Lung microvascular endothelial cell (primary cell): ENCODE results near the gene CHMP1A. TPM values are rescaled to one million over a fixed set of nuclear protein-coding genes. Genes with fewer than 3 reads are reported as not detected.
"Not testable (repeated sequence)": the region's sequence is repeated elsewhere in the genome, so short reads cannot be mapped to it uniquely, and the experiment has no call there.

Source experiments
- DNase-seq, 2 donors: peaks; one replicate each; pipeline versions ENCODE4 v3.0.0 to v3.0.0-alpha.2; 2010; ENCODE audit warnings: low read depth in 2 of 2
- total RNA-seq: library from RNA; depleted of rRNA; stranded (reverse); fragments of >200 nt; gene quantifications from 2 replicates; pipeline ENCODE4 v1.2.1, GENCODE V29; 2014

Gene CHMP1A
- total RNA-seq, 1 donor from 2014 or later = 81.5 TPM

DNA sequence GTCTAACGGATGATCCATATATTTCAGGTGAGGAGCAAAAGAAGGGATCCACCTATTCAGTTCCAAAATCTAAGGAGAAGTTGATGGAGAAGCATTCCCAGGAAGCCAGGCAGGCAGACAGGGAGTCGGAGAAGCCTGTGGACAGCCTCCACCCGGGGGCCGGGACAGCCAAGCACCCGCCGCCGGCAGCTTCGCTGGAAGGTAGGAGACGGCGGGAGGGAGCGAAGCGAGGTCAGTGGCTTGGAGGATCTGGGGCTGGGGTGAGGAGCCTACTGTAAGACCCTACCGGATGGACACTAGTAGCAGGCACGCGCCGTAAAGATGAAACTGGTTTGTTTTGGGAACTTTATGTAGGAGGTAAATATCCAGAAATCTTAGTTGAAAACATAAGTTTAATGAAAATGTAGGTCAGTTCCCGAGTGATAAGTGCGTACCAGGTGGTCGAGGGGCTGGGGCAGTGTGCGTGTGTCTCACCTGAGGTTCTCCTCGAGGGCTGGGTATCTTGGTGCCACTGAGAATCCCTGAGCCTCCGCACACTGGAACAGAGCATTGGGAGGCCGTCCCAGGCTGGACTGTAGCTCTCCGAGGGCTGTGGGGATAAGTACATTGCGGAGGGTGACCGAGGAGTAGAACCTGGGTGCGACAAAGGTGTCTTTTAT is 842 bp upstream of the CHMP1A start:
- DNase-seq = peak in 1 of 2 donors; percentile 24

DNA sequence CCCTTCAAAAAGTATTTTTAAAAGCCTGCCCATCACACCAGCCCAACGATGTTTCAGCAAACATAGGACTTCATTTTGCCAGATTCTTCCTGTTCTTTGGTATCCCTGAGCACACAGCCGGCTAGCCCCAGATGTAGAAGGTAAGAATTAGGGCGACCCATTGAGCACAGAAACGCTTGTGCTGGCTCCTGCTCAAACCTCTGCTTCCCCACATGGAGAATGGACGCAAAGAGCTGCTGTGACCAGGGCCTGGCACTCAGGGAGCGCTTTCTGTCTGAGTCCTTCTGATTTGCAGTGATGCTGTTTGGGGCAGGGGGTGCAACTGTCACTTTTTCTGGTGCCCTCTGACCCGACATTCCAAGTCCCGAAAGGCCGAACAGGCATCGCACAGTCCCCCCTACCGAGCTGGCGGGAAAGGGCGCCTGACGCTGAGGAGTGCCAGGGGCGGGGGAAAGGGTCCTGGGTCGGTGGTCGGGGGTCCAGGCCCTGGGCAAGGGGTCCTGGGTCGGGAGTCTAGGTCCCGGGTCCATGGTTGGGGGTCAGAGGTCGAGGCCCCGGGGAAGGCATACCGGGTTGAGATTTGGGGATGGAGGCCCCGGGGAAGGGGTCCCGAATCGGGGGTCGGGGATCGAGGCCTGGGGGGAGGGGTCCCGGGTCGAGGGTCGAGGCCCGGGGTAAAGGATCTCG is 930 bp downstream of the CHMP1A start:
- DNase-seq = no peak

DNA sequence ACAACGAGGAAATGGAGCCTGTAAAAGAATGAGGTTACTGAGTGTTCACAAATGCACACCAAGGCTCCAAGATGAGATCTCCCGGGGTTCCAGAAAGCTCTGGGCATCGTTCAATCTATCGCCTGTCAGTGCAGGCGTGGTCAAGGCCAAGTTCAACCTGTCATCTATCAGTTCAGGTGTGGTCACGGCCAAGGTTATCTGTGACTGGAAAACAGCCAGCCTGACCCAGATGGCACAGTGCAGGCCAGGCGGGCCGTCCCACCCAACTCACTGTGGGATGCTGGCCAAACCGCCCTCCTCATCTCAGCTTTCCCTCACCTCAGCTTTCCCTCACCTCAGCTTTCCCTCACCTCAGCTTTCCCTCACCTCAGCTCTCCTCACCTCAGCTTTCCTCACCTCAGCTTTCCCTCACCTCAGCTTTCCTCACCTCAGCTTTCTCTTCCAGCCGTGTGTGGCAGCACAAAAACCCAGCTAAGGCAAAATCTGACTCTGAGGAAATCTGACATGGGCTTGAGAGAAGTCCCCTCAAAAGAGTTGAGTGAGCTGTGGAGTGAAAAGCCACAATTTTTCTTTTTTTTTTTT is 2.4 kb downstream of the CHMP1A start:
- no peak for DNase-seq

DNA sequence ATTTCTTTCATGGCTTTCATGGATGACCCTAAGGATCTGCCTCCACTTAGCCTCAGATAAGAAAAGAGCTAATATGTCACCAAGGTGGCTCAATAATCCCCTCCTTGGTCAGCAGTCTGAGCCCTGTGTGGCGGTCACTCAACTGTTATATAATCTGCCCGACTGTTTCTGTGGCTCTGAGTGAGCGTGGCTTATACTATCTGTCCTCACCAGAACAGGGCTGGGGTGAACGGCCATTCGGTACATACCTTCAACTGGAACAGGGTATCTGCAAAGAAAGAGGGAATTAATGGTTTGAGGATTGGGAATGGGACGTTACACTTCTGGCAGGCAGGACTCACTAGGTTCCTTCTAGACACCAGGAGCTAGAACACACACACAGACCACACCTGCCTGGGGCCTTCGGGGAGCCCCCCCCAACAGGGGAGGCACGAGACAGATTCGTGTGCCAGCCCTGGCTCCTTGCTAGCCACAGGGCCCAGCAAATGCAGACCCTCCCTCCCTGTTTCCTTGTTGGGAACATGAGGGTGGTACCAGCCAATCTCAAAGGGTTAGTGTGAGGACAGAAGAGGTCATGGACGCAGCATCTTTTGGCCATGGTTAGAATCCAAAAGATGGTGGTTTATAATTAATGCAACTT is 3.7 kb downstream of the CHMP1A start:
- DNase-seq = no peak

DNA sequence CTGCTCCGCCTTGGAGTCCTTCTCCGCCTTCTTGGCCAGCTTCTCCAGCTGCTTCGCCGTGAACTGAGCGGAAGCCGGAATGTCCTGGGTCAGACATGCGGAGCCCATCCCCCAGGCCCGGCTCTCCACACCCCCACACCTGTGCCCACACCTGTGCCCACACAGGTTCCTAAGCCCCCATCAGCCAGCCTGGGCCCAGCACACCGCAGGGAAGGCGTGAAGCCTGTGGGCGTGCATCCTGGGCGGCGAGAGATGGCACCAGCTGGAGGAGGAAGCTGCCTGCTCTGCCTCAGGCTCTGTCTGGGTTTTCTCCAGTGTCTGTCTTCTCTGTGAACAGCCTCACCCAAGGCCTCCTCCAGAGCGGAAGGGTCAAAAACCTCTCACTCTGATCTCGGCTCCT is 5.9 kb downstream of the CHMP1A start:
- no peak for DNase-seq

DNA sequence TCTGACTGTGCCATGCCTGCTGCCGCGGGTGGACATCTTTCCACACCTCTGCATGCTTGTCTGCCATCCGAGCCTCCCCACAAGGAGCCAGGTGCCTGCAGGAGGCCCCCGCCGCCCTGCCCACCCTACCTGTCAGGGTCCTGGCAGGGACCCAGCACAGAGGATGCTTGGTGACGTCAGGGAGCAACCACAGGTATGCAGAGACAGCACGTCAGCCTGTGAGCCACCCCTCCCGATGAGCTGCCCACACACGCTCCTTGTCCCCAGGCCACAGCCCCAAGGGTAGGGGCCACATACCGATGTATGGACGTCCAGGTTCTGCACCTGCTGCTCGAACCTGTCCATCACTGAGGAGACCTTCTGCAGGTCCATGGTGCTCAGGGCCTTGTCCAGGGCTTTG is 10.6 kb downstream of the CHMP1A start:
- DNase-seq = no peak

DNA sequence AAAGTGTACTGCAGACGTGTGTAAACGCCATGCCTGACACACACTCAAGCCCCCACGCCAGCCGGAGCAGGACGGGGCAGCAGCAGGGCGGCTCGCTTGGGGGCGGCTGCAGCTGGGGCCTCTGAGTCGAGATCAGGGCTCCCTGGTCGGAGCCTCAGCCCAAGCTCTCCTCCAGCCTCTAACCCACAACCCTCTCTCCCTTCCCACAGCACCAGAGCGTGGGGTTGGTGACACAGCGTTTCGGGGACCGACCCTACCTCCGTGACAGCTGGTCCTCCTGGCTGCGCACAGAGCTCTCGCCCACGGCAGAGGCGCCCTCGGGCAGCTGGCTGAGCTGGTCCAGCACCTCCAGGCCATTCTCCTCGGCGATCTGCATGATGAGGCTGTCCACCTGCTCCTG is 11.2 kb downstream of the CHMP1A start:
- no peak for DNase-seq

DNA sequence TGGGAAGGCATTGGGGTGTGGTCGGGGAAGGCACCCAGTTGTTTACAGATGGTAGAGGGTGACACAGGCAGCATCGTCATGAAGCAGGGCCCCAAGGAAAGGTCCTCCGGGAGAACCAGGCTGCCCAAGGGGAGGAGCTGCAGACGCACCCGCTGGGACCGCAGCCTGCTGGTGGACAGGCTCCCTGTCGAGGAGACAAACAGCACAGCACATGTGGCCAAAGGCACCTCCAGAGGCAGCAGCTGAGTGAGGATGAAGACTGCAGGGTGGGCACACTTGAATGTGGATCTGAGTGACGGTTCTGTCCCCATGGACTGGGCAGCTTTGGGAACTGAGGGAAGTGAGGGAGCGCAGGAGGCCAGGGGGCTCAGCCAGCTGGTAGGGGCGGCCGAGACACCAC is 12.4 kb downstream of the CHMP1A start:
- no peak for DNase-seq

DNA sequence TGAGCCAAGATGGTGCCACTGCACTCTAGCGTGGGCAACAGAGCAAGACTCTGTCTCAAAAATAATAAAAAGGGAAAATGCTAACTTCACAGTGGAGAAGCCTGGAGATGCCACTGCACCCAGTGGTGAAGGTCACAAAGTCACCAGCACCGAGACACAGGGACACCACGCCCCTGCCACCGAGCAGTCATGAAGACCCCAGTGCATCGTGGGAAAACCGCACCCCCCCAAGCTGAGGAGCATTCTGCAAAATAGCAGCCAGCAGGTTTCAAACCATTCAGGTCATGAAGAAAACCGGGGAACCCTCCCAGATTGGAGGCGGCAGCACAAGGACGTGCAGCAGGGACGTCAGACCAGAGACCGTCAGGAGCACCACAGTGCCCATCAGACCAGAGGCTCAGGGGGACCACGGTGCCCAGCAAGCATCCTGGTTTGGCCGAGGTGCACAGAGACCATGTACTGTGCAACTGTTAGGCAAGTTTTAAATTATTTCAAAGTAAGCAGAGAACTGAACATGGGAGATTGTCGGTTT is 13.7 kb downstream of the CHMP1A start:
- DNase-seq = no peak

DNA sequence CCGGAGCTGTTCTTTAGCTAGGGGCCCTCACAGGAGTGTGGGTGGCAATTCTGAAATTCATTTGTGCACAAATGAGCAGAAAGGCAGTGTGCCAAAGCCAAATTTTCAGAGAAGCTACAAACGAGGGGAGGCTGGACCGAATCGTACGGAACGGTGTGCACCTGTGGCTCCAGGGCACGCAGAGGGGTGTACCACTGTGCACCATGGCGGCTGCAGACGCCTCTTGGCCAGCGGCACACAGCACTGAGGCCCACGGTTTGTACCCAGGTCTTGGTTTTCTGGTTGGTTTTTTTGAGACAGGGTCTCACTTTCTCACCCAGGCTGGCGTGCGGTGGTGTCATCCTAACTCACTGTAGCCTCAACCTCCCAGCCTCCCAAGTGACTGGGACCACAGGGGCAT is 14.9 kb downstream of the CHMP1A start:
- no peak for DNase-seq

DNA sequence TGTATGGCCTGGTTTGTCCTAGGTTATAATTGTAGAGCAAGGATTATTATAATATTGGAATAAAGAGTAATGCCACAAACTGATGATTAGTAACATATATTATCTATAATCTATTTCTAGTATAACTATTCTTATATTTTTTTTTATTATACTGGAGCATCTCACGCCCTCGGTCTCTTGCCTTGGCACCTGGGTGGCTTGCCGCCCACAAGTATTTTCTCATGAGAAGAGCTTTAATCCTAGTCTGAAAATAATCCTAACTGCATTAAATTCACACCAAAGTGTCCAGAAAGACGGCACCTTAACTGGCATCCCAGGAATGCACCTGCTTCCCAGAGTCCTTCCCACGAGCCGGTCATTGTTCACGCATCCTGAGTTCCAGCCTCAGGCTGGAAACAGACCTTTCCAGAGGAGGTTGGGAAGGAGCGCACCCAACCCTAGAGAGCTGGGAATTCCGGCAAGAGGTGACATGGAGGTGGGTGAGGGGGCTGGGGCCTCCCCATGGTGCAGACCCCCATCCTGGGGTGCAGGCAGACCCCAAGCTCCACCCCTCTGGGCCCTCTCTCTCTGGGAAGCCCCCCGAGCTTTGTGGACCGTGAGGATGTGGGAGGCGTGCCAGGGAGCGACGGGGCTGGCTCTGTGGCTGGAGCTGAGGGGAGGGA is 15.9 kb downstream of the CHMP1A start:
- DNase-seq = no peak

DNA sequence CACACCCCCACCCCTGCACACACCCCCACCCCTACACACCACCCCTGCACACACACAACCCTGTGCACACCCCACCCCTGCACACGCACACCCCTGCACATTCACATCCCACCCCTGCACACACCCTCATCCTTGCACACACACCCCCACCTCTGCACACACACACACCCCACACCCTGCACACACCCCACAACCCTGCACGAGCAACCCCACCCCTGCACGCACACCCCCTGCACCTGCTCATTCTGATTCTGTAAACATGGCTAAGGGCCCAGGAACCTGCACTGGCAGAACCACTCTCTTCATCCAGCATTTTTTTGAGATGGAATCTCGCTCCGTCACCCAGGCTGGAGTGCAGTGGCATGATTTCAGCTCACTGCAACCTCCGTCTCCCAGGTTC is 18.1 kb downstream of the CHMP1A start:
- no peak for DNase-seq

DNA sequence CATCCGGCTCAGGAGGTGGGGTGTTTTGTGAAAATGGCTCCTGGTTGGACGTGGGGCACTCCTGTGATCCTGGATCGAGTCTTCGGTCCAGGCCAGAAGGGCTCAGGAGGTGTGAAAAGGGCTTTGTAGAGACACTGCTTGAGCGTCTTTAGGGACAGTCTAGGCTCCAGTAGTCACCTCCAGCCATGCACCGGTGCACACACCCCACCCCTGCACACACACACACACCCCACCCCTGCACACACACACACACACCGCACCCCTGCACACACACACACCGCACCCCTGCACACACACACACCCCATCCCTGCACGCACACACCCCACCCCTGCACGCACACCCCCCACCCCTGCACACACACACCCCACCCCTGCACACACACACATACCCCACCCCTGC is 19.1 kb downstream of the CHMP1A start:
- no peak for DNase-seq

DNA sequence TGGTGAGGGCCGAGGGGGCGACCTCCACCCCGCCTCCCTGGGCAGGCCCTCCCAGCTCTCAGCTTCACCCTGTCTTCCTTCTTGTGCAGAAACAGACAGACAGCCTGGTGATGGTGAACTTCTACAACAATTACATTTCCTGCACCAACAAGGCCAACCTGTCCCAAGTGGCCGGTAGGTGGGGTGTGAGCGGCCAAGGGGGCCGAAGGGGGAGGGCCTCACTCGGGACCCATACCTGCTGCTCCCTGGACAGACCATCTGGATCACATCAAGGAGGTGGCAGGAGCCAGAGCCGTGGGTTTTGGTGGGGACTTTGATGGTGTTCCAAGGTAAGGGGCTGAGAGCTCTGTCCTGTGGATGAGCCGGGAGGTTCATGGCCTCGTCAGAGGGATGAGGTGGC is 20.1 kb downstream of the CHMP1A start:
- DNase-seq = no peak

DNA sequence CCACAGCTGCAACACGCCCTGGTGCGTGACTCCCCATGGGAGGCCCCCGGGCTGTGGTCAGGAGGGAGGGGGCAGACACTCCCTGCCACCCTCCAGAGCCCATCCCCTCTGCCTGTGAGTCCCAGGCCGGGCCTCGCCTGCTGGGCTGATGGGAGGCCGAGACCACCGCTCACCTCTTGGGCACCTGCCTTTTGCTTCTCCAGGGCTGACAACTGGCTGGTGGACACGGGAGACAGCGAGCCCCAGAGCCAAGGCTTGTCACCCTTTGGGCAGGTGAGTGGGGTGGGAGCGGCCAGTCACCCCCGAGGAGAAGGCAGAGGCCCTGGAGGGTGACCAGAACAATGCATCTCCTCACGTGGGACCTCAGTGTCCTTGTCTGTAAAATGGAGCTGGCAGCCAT is 20.8 kb downstream of the CHMP1A start:
- DNase-seq = no peak

DNA sequence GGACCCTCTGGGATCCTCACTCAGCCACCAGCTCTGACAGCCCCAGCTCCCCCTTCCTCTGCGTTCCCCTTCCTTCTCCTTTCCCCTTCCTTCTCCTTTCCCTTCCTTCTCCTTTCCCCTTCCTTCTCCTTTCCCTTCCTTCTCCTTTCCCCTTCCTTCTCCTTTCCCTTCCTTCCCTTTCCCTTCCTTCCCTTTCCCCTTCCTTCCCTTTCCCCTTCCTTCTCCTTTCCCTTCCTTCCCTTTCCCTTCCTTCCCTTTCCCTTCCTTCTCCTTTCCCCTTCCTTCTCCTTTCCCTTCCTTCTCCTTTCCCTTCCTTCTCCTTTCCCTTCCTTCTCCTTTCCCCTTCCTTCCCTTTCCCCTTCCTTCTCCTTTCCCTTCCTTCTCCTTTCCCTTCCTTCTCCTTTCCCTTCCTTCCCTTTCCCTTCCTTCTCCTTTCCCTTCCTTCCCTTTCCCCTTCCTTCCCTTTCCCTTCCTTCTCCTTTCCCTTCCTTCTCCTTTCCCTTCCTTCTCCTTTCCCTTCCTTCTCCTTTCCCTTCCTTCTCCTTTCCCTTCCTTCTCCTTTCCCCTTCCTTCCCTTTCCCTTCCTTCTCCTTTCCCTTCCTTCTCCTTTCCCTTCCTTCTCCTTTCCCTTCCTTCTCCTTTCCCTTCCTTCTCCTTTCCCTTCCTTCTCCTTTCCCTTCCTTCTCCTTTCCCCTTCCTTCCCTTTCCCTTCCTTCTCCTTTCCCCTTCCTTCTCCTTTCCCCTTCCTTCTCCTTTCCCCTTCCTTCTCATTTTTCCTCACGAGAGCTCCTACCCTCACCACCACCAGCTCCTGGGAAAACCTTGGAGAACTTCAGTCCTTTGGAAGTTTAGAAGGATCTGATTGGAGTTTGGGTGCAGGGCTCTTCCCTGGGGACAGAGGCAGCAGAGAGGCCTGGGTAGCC is 22.8 kb downstream of the CHMP1A start:
- not testable (repeated sequence) for DNase-seq

DNA sequence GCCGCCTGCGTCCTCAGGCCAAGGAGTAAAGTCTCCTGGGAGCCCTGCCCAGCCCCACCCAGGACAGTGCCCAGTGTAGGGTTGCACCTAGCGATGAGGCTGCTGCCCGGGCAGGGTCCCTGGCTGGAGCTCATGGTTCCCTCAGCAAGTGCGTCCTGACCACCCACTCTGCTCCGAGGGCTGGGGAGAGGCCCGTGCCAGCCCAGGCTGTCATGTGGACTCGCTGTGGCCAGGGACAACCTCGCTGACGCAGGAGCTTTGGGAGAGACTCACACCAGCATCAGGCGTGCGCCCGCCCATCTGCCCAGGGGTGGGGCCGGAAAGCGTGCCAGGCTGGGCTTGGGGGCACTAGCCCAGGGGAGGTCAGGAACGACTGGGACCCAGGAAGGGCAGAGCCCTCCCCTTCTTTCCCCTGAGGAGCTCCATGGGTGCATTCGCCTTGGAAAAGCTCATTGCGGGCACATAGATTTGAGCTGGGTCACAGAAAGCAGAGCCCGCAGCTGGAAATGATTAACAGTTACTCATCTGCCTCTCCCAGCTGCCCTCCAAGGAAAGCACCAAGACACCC is 24.4 kb downstream of the CHMP1A start:
- DNase-seq = no peak

DNA sequence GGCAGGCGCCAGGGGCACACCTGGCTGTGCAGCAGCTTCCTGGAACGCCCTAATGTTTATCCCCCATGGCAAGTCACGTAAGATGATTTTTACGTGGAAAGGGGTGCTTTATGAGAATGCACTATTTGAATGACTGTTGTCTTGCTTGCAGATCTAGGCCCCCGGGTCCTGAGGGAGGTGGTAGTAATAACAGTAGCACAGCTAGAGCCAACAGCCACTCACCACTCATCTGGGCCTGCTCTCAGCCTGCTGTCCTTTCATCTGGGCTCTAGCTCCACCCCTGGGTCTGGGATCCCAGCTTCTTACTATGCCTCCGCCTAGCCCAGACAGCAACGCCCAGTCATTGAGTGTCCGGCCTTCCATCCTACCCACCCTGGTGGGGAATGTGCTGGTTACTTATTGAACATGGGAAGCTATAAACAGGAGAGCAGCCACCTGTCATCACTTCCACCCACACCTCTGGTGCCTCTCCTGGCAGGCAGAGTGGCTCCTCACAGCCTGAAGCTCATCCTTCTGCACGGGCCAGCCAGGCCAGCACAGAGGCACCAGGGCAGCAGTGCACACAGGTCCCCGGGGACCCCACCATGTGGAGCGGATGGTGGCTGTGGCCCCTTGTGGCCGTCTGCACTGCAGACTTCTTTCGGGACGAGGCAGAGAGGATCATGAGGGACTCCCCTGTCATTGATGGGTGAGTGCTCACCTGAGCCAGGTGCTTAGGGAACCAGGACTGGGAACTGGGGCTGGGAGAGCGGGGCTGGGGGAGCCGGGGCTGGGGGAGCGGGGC is 27.5 kb downstream of the CHMP1A start:
- no peak for DNase-seq
